HepG2 (cell line): Measurements from ENCODE around the gene IGF2BP3. TPM values are rescaled to one million over a fixed set of nuclear protein-coding genes. Genes with fewer than 3 reads are reported as not detected.

Experiments
- ATAC-seq: fragments of 200-7000 bp; cut with Tn5 transposase; 3 replicates; pipeline ENCODE4 v1.9.1; 2020; ENCODE audit warnings: mild to moderate bottlenecking, moderate library complexity
- BruUV-seq: library from RNA; stranded (reverse); fragments of 400-500 nt; replicated peaks from 2 replicates; lab custom pipeline; 2021; lab: Mats Ljungman, UMichigan
- CTCF ChIA-PET: fragments of 300-600 bp; formaldehyde crosslinking; extraction: SDS; loops from one replicate; lab custom pipeline; 2021; ENCODE audit warnings: low total read pairs, inconsistent platforms, low intra/inter-chr PET ratio; lab: Yijun Ruan, JAX
- POLR2A ChIA-PET: fragments of 350-600 bp; sonication (Branson Sonifier 250); formaldehyde crosslinking; loops from one replicate; lab custom pipeline; 2020; ENCODE audit warnings: antibody characterized with exemption, inconsistent platforms; lab: Yijun Ruan, JAX
- DNase-seq: peaks from one replicate; pipeline ENCODE4 v3.0.0-alpha.2; 2015; ENCODE audit warnings: low spot score
- FAIRE-seq: peaks from 3 replicates; lab custom pipeline; 2011; peaks lifted over from hg19 to GRCh38; lab: Jason Lieb, UNC
- H2AFZ ChIP-seq: one replicate; pipeline ENCODE4 v1.6.1; 2011; ENCODE audit warnings: low read length, inconsistent platforms
- H3K27ac ChIP-seq: fragments of 300-600 bp; 3 replicates; pipeline ENCODE4 v1.8.0; 2011; ENCODE audit warnings: mixed run types, mild to moderate bottlenecking, mixed read lengths, low read length, inconsistent platforms; ENCODE audit not compliant: insufficient read depth; ENCODE audit errors: extremely low read length
- H3K27me3 ChIP-seq, 2 experiments: fragments of 200-600 bp in 1 of 2; 2 replicates in 1 of 2; 3 replicates in 1 of 2; pipeline versions ENCODE4 v1.6.0 to v1.8.0; 2011; ENCODE audit warnings: low read length in 2 of 2, mild to moderate bottlenecking in 2 of 2, moderate library complexity in 2 of 2, inconsistent platforms in 1 of 2; ENCODE audit not compliant: insufficient read depth in 2 of 2, control insufficient read depth in 1 of 2
- H3K36me3 ChIP-seq, 2 experiments: fragments of 200-600 bp in 1 of 2; replicated peaks in 1 of 2; 2 replicates in 1 of 2; 3 replicates in 1 of 2; pipeline versions ENCODE4 v1.5.1 to v1.8.0; 2011; ENCODE audit warnings: low read length in 2 of 2, inconsistent platforms in 1 of 2; ENCODE audit not compliant: insufficient read depth in 2 of 2, control insufficient read depth in 1 of 2
- H3K4me1 ChIP-seq: 2 replicates; pipeline ENCODE4 v1.5.1; 2012; ENCODE audit warnings: low read length, inconsistent platforms; ENCODE audit not compliant: insufficient read depth
- H3K4me2 ChIP-seq: 2 replicates; pipeline ENCODE4 v1.6.0; 2011; ENCODE audit warnings: low read depth, low read length, inconsistent platforms
- H3K4me3 ChIP-seq, 3 experiments: fragments of 200-600 bp in 1 of 3; sonication (generic), shearing (Covaris generic) in 1 of 3; replicated peaks in 1 of 3; 2 replicates each; pipeline ENCODE4 v1.5.1; 2011 to 2016; ENCODE audit warnings: low read length in 3 of 3, inconsistent platforms in 2 of 3, low read depth in 2 of 3, mild to moderate bottlenecking in 2 of 3, control low read depth in 1 of 3, mixed read lengths in 1 of 3; ENCODE audit not compliant: insufficient read depth in 1 of 3
- H3K79me2 ChIP-seq: one replicate; pipeline ENCODE4 v1.6.1; 2011; ENCODE audit warnings: low read length, inconsistent platforms; ENCODE audit not compliant: insufficient read depth
- H3K9ac ChIP-seq: 2 replicates; pipeline ENCODE4 v1.6.0; 2011; ENCODE audit warnings: mild to moderate bottlenecking, low read depth, low read length, inconsistent platforms; ENCODE audit not compliant: insufficient read depth
- H3K9me3 ChIP-seq: 2 replicates; pipeline ENCODE4 v1.5.1; 2012; ENCODE audit warnings: mild to moderate bottlenecking, low read length
- H4K20me1 ChIP-seq: 2 replicates; pipeline ENCODE4 v1.6.0; 2011; ENCODE audit warnings: inconsistent platforms, mild to moderate bottlenecking, low read length, moderate library complexity; ENCODE audit not compliant: insufficient read depth
- MTF2 ChIP-seq: sonication (generic); formaldehyde crosslinking; IDR thresholded peaks from 2 replicates; pipeline ENCODE4 v1.5.0; 2020; ENCODE audit warnings: missing genetic modification reagents, borderline replicate concordance
- SRF ChIP-seq: IDR thresholded peaks from 2 replicates; pipeline ENCODE4 v1.6.1; 2011; ENCODE audit warnings: mild to moderate bottlenecking, low read depth, low read length, moderate library complexity
- THAP11 ChIP-seq: IDR thresholded peaks from 2 replicates; pipeline ENCODE4 v1.6.1; 2016; ENCODE audit warnings: missing biosample characterization, missing genetic modification reagents
- ZBTB3 ChIP-seq: sonication (generic); formaldehyde crosslinking; IDR thresholded peaks from 2 replicates; pipeline ENCODE4 v1.4.0; 2020; ENCODE audit warnings: low read depth, mild to moderate bottlenecking, moderate library complexity, missing genetic modification reagents, borderline replicate concordance
- ZBTB4 ChIP-seq: sonication (generic); formaldehyde crosslinking; IDR thresholded peaks from 2 replicates; pipeline ENCODE4 v1.4.0; 2020; ENCODE audit warnings: missing genetic modification reagents, mild to moderate bottlenecking, borderline replicate concordance
- ZNF549 ChIP-seq: sonication (generic); formaldehyde crosslinking; IDR thresholded peaks from 2 replicates; pipeline ENCODE4 v1.5.0; 2020; ENCODE audit warnings: missing genetic modification reagents
- ZNF790 ChIP-seq: sonication (generic); formaldehyde crosslinking; IDR thresholded peaks from 2 replicates; pipeline ENCODE4 v1.8.0; 2022; ENCODE audit warnings: missing genetic modification reagents, mild to moderate bottlenecking, borderline replicate concordance
- WGBS: methylation state at CpG from one replicate; pipeline ENCODE4 v1.1.6; 2017; ENCODE audit warnings: low lambda C conversion rate; 5-methylcytosine and 5-hydroxymethylcytosine counted together
- in situ Hi-C: cut with HindIII; loops from 2 replicates; pipeline ENCODE4 v1.10.0; 2017; ENCODE audit warnings: low pct_unique_long_range_greater_than_20kb; ENCODE audit not compliant: extremely low pct_ligation_motif_present
- intact Hi-C: fragments of 100-400 bp; cut with micrococcal nuclease; formaldehyde crosslinking; loops from one replicate; pipeline ENCODE4 v1.10.0; 2022; ENCODE audit not compliant: unreplicated experiment
- polyA plus RNA-seq, 8 experiments: library from polyadenylated mRNA; depleted of rRNA in 3 of 8; stranded (reverse) in 7 of 8; unstranded in 1 of 8; fragments of >200 nt; fragmentation: Illumina TruSeq in 4 of 8; extraction: Trizol in 4 of 8; gene quantifications; 2 replicates each; pipeline versions ENCODE4 v1.2.1 to v1.2.3, GENCODE V29; 2011 to 2016; ENCODE audit warnings: low read depth in 4 of 8, missing spikeins in 1 of 8, mixed read lengths in 1 of 8; ENCODE audit not compliant: insufficient read depth in 1 of 8
- total RNA-seq, 5 experiments: library from RNA; depleted of rRNA; stranded (reverse); fragments of >200 nt; fragmentation: Illumina TruSeq; extraction: Trizol; gene quantifications; 2 replicates each; pipeline ENCODE4 v1.2.3, GENCODE V29; 2016; ENCODE audit warnings: low read depth in 1 of 5

The IGF2BP3 gene
- total and polyA plus RNA-seq, 2 of the 13 experiments (the other 11 are each of a cell fraction or from before 2014, with no cell fraction given): 37.7 to 39.5 TPM

- CTCF ChIA-PET: no interaction called here
- H4K20me1 ChIP-seq: no peaks in the 10 kb centered on the region
- peaks cover 13 to 45% of the 10 kb centered on the region in 2 experiments for H3K36me3 ChIP-seq
- 89% methylated on average over 6 of the region's 6 CpGs for WGBS
- in situ Hi-C loops (no loop called here), intact Hi-C loops (loop anchor here (5.0 kb wide), 1 partner anchor 38 kb away; the partner anchor contains the start of gene MALSU1)
- no peak overlapping the region for H3K4me3 ChIP-seq
- ATAC-seq: no peak
- H3K9ac ChIP-seq: no peak overlapping the region
- H3K27me3 ChIP-seq: no peaks in the 10 kb centered on the region
- H3K27ac ChIP-seq: peak overlapping the region; percentile 84
- peaks cover 77% of the 10 kb centered on the region for H3K4me1 ChIP-seq
- DNase-seq: no peak
- H3K9me3 ChIP-seq: peaks cover 8% of the 10 kb centered on the region; the same call in 1 of the 2 replicates
- H3K4me2 ChIP-seq: peak overlapping the region; percentile 11; the same call in 1 of the 2 replicates
- POLR2A ChIA-PET: interaction anchor here (0.6 to 4.0 kb wide), 7 partner anchors 12 to 42 kb away, joined by 3 to 69 read pairs (median 5); partner anchors contain the start of gene MALSU1
- TF ChIP-seq THAP11 (no peak), ZNF790 (no peak), MTF2 (CRISPR knock-in tag) (no peak), ZBTB3 (CRISPR knock-in tag) (no peak), ZNF549 (CRISPR knock-in tag) (no peak), ZBTB4 (CRISPR knock-in tag) (no peak), SRF (no peak)
- no peak overlapping the region for H2AFZ ChIP-seq
- no peaks in the 10 kb centered on the region for H3K79me2 ChIP-seq
- BruUV-seq: no TSS peak
- no peak for FAIRE-seq
These were observed 134.7 kb downstream of the IGF2BP3 start for GRCh38 chr7:23335621-23336020.
